ENCODE data around the gene FAM217A. TPM values are rescaled to one million over a fixed set of nuclear protein-coding genes. Genes with fewer than 3 reads are reported as not detected.

FAM217A gene
- polyA plus RNA-seq, 2 of the 4 experiments (the other 2 are of a cell fraction) = not detected

DNA sequence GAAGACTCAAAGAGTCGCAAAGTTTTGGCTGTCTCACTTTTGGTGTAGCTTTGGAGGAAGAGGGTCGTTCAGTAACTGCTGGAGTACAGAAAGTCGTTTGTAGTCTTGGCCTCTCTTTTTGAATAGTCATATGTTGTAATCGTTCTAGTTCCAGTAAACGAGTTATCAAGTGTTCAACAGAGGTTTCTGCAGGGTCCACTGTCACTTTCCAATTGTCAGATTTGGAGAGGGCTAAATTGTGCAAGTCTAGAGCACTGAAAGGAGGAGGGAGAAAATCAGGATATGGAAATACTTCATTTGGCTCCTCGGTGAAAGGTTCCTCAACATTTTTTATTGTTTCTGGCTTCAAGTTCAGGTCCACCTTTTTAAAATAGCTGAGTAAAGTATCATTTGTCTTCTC is 9.7 kb downstream of the FAM217A start:
- 61% methylated on average over 6 of the region's 6 CpGs for WGBS (ENCODE audit: missing lambda C conversion rate)
- DNase-seq (ENCODE audit: low read depth in 1 of 2, low spot score in 1 of 2) = no peak
- TF ChIP-seq CHD2 (IDR thresholded peaks at IDR 0.05; ENCODE audit: low read length, partially characterized antibody) (no peak), POLR2A (IDR thresholded peaks at IDR 0.05; ENCODE audit: low read length) (no peak), CEBPB (IDR thresholded peaks at IDR 0.05) (no peak), PHF8 (IDR thresholded peaks at IDR 0.05; ENCODE audit: borderline replicate concordance, low read depth) (no peak), ZC3H11A (IDR thresholded peaks at IDR 0.05) (no peak)
- TF ChIP-seq, protein P1, sequence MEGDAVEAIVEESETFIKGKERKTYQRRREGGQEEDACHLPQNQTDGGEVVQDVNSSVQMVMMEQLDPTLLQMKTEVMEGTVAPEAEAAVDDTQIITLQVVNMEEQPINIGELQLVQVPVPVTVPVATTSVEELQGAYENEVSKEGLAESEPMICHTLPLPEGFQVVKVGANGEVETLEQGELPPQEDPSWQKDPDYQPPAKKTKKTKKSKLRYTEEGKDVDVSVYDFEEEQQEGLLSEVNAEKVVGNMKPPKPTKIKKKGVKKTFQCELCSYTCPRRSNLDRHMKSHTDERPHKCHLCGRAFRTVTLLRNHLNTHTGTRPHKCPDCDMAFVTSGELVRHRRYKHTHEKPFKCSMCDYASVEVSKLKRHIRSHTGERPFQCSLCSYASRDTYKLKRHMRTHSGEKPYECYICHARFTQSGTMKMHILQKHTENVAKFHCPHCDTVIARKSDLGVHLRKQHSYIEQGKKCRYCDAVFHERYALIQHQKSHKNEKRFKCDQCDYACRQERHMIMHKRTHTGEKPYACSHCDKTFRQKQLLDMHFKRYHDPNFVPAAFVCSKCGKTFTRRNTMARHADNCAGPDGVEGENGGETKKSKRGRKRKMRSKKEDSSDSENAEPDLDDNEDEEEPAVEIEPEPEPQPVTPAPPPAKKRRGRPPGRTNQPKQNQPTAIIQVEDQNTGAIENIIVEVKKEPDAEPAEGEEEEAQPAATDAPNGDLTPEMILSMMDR (IDR thresholded peaks at IDR 0.05) = no peak
- ATAC-seq = no peak
- no peak overlapping the region for H3K4me3 ChIP-seq
- FAIRE-seq = no peak
- ChIA-PET POLR2A (no interaction called here), CTCF (interaction anchor here (0.6 kb wide), 1 partner anchor 63 kb away, joined by 3 read pairs; no protein-coding TSS in a partner anchor)
- no peak overlapping the region for H3K27ac ChIP-seq
- no peaks in the 10 kb centered on the region for H3K9me3 ChIP-seq
- no peaks in the 10 kb centered on the region for H3K4me1 ChIP-seq
- no peak overlapping the region for H3K4me2 ChIP-seq

DNA sequence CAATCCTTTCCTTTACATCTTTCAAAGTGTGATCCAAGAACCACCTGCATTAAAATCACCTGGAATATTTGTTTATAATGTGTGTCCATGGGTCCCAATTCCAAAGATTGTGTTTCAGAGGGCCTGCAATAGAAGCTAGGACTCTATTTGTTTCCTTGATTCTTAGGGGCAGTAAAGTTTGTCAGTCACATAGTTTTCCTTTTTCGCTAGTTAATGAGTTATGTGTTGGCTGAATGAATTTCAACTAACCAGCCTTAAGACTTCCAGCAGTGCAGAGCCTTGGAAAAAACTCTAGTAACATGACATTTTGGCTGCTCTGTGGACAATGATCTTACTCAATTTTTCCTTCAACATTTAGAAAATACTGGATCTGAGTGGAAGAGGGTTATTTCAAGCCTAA is 11.3 kb downstream of the FAM217A start:
- FAIRE-seq = no peak
- WGBS (ENCODE audit: missing lambda C conversion rate) = 94% methylated on average over 1 of the region's 1 CpG
- CTCF ChIA-PET = interaction anchor here (0.6 to 2.4 kb wide), 2 partner anchors 9 to 88 kb away, joined by 3 to 8 read pairs; no protein-coding TSS in a partner anchor
- no peak for DNase-seq (ENCODE audit: low read depth in 1 of 2, low spot score in 1 of 2)
- POLR2A ChIA-PET = no interaction called here
- Histone ChIP-seq H3K4me3 (no peak overlapping the region), H3K4me2 (no peak overlapping the region), H3K27ac (no peak overlapping the region), H3K9me3 (no peaks in the 10 kb centered on the region), H3K4me1 (no peaks in the 10 kb centered on the region)
- ATAC-seq = no peak
- TF ChIP-seq RCOR1 (IDR thresholded peaks at IDR 0.05; ENCODE audit: low read depth, low read length) (no peak), RFX5 (IDR thresholded peaks at IDR 0.05) (no peak), BHLHE40 (IDR thresholded peaks at IDR 0.05; ENCODE audit: low read depth, low read length) (no peak), CBX8 (IDR thresholded peaks at IDR 0.05) (no peak), SREBF2 (IDR thresholded peaks at IDR 0.05) (no peak), TFCP2L1 (CRISPR knock-in tag; IDR thresholded peaks at IDR 0.05) (no peak), MAFK (IDR thresholded peaks at IDR 0.05; ENCODE audit: partially characterized antibody) (no peak), ESRRA (IDR thresholded peaks at IDR 0.05; ENCODE audit: borderline replicate concordance, low read length) (no peak), ZC3H11A (IDR thresholded peaks at IDR 0.05) (no peak), ZNF302 (CRISPR knock-in tag; IDR thresholded peaks at IDR 0.05) (no peak), NR3C1 (IDR thresholded peaks at IDR 0.05) (no peak), SMC3 (IDR thresholded peaks at IDR 0.05) (no peak)
- TF ChIP-seq, protein P2, sequence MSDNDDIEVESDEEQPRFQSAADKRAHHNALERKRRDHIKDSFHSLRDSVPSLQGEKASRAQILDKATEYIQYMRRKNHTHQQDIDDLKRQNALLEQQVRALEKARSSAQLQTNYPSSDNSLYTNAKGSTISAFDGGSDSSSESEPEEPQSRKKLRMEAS (IDR thresholded peaks at IDR 0.05) = no peak
- TF ChIP-seq, protein P1 (IDR thresholded peaks at IDR 0.05) = no peak
- TF ChIP-seq, protein P3, sequence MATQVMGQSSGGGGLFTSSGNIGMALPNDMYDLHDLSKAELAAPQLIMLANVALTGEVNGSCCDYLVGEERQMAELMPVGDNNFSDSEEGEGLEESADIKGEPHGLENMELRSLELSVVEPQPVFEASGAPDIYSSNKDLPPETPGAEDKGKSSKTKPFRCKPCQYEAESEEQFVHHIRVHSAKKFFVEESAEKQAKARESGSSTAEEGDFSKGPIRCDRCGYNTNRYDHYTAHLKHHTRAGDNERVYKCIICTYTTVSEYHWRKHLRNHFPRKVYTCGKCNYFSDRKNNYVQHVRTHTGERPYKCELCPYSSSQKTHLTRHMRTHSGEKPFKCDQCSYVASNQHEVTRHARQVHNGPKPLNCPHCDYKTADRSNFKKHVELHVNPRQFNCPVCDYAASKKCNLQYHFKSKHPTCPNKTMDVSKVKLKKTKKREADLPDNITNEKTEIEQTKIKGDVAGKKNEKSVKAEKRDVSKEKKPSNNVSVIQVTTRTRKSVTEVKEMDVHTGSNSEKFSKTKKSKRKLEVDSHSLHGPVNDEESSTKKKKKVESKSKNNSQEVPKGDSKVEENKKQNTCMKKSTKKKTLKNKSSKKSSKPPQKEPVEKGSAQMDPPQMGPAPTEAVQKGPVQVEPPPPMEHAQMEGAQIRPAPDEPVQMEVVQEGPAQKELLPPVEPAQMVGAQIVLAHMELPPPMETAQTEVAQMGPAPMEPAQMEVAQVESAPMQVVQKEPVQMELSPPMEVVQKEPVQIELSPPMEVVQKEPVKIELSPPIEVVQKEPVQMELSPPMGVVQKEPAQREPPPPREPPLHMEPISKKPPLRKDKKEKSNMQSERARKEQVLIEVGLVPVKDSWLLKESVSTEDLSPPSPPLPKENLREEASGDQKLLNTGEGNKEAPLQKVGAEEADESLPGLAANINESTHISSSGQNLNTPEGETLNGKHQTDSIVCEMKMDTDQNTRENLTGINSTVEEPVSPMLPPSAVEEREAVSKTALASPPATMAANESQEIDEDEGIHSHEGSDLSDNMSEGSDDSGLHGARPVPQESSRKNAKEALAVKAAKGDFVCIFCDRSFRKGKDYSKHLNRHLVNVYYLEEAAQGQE (IDR thresholded peaks at IDR 0.05) = no peak
